ENCODE measurements around the gene XYLT1. TPM values are rescaled to one million over a fixed set of nuclear protein-coding genes. Genes with fewer than 3 reads are reported as not detected.

XYLT1 gene
- total and polyA plus RNA-seq, 2 of the 13 experiments (the other 11 are each of a cell fraction or from before 2014, with no cell fraction given) = not detected

DNA sequence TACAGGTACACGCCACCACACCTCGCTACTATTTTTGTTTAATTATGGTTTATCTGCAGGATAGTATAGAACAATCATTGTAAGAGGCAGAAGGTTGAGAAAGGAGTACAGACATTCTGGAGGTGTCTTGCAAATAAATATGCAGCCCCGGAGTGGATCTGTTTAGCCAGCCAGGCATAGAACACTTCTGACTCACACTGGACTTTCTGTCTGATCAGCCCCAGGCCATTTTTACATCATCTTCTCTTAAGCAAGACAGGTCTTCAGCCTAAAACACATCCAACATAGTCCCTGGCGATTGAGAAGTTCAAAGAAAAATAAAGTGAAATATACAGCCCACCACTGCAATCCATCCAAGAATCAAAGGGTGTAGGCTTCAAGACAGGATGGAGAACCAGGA lies 81.4 kb downstream of the XYLT1 start:
- no peak overlapping the region for H3K4me2 ChIP-seq (ENCODE audit: low read depth, low read length)
- in situ Hi-C loops (cut with HindIII; ENCODE audit: extremely low pct_ligation_motif_present, low pct_unique_long_range_greater_than_20kb) = no loop called here
- WGBS (ENCODE audit: low lambda C conversion rate) = 23% methylated on average over 4 of the region's 4 CpGs

More for the DNA sequence above, 81.4 kb downstream of the XYLT1 start:
- intact Hi-C loops (cut with micrococcal nuclease; ENCODE audit: unreplicated experiment) = no loop called here
- CTCF ChIA-PET (ENCODE audit: low intra/inter-chr PET ratio, low total read pairs) = no interaction called here
- Histone ChIP-seq H3K4me3 (replicated peaks in 1 of 3; ENCODE audit: insufficient read depth in 1 of 3, low read depth in 2 of 3, low read length in 3 of 3) (no peak overlapping the region), H3K36me3 (replicated peaks in 1 of 2; ENCODE audit: control insufficient read depth in 1 of 2, insufficient read depth in 2 of 2, low read length in 2 of 2) (no peaks in the 10 kb centered on the region), H3K4me1 (ENCODE audit: insufficient read depth, low read length) (no peaks in the 10 kb centered on the region), H3K9me3 (ENCODE audit: low read length) (no peaks in the 10 kb centered on the region), H3K27ac (ENCODE audit: extremely low read length, insufficient read depth, low read length) (no peak overlapping the region), H3K79me2 (ENCODE audit: insufficient read depth, low read length) (no peaks in the 10 kb centered on the region), H3K27me3 (ENCODE audit: control insufficient read depth in 1 of 2, insufficient read depth in 2 of 2, low read length in 2 of 2) (peaks cover 6 to 37% of the 10 kb centered on the region in 2 experiments; a peak in 4 of 5 replicates), H3K9ac (ENCODE audit: insufficient read depth, low read depth, low read length) (no peak overlapping the region), H4K20me1 (ENCODE audit: insufficient read depth, low read length) (no peaks in the 10 kb centered on the region), H2AFZ (ENCODE audit: low read length) (no peak overlapping the region)
- ATAC-seq = no peak
- FAIRE-seq = no peak
- POLR2A ChIA-PET = no interaction called here
- no TSS peak for BruUV-seq (replicated peaks)
- no peak for DNase-seq (ENCODE audit: low spot score)
- no peak for TF ChIP-seq ZNF253 (CRISPR knock-in tag; IDR thresholded peaks at IDR 0.05; ENCODE audit: borderline replicate concordance)
- no peak for TF ChIP-seq ADNP (CRISPR knock-in tag; IDR thresholded peaks at IDR 0.05)
- TF ChIP-seq KLF15 (CRISPR knock-in tag; IDR thresholded peaks at IDR 0.05; ENCODE audit: borderline replicate concordance) = no peak
- TF ChIP-seq ZNF10 (CRISPR knock-in tag; IDR thresholded peaks at IDR 0.05; ENCODE audit: borderline replicate concordance, low read depth) = no peak
- TF ChIP-seq, protein P1, sequence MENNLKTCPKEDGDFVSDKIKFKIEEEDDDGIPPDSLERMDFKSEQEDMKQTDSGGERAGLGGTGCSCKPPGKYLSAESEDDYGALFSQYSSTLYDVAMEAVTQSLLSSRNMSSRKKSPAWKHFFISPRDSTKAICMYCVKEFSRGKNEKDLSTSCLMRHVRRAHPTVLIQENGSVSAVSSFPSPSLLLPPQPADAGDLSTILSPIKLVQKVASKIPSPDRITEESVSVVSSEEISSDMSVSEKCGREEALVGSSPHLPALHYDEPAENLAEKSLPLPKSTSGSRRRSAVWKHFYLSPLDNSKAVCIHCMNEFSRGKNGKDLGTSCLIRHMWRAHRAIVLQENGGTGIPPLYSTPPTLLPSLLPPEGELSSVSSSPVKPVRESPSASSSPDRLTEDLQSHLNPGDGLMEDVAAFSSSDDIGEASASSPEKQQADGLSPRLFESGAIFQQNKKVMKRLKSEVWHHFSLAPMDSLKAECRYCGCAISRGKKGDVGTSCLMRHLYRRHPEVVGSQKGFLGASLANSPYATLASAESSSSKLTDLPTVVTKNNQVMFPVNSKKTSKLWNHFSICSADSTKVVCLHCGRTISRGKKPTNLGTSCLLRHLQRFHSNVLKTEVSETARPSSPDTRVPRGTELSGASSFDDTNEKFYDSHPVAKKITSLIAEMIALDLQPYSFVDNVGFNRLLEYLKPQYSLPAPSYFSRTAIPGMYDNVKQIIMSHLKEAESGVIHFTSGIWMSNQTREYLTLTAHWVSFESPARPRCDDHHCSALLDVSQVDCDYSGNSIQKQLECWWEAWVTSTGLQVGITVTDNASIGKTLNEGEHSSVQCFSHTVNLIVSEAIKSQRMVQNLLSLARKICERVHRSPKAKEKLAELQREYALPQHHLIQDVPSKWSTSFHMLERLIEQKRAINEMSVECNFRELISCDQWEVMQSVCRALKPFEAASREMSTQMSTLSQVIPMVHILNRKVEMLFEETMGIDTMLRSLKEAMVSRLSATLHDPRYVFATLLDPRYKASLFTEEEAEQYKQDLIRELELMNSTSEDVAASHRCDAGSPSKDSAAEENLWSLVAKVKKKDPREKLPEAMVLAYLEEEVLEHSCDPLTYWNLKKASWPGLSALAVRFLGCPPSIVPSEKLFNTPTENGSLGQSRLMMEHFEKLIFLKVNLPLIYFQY (CRISPR knock-in tag; IDR thresholded peaks at IDR 0.05; ENCODE audit: borderline replicate concordance) = no peak
- TF ChIP-seq KAT8 (CRISPR knock-in tag; IDR thresholded peaks at IDR 0.05) = no peak
- TF ChIP-seq, protein P2, sequence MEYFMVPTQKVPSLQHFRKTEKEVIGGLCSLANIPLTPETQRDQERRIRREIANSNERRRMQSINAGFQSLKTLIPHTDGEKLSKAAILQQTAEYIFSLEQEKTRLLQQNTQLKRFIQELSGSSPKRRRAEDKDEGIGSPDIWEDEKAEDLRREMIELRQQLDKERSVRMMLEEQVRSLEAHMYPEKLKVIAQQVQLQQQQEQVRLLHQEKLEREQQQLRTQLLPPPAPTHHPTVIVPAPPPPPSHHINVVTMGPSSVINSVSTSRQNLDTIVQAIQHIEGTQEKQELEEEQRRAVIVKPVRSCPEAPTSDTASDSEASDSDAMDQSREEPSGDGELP (IDR thresholded peaks at IDR 0.05; ENCODE audit: borderline replicate concordance, low read depth) = no peak
- TF ChIP-seq ZFP41 (CRISPR knock-in tag; IDR thresholded peaks at IDR 0.05; ENCODE audit: borderline replicate concordance) = no peak
- no peak for TF ChIP-seq RARA (CRISPR knock-in tag; IDR thresholded peaks at IDR 0.05)
- TF ChIP-seq SETDB1 (CRISPR knock-in tag; IDR thresholded peaks at IDR 0.05; ENCODE audit: borderline replicate concordance) = no peak

Measured in HepG2 (cell line).